ENCODE data around the gene OR13C4.

OR13C4 gene

GRCh38 chr9:104494808-104495207, 32.2 kb downstream of the OR13C4 start:
- H3K4me1 Mint-ChIP-seq (ENCODE audit: low read depth) = no peaks in the 10 kb centered on the region
- no peak overlapping the region for H3K27ac Mint-ChIP-seq
- no peaks in the 10 kb centered on the region for H3K9me3 Mint-ChIP-seq
- H3K36me3 Mint-ChIP-seq (ENCODE audit: low read depth) = no peaks in the 10 kb centered on the region
- no peaks in the 10 kb centered on the region for H3K27me3 Mint-ChIP-seq
- no peak overlapping the region for H3K4me3 Mint-ChIP-seq

- Mint-ChIP-seq H3K27me3 (no peaks in the 10 kb centered on the region), H3K9me3 (no peaks in the 10 kb centered on the region), H3K36me3 (ENCODE audit: low read depth) (no peaks in the 10 kb centered on the region), H3K4me1 (ENCODE audit: low read depth) (no peaks in the 10 kb centered on the region), H3K4me3 (no peak overlapping the region), H3K27ac (no peak overlapping the region)
Measured at GRCh38 chr9:104485014-104485413, 42.0 kb downstream of the OR13C4 start.

GRCh38 chr9:104482921-104483570, 44.0 kb downstream of the OR13C4 start:
- no peaks in the 10 kb centered on the region for H3K4me1 Mint-ChIP-seq (ENCODE audit: low read depth)
- no peak overlapping the region for H3K27ac Mint-ChIP-seq
- H3K4me3 Mint-ChIP-seq = no peak overlapping the region
- H3K36me3 Mint-ChIP-seq (ENCODE audit: low read depth) = no peaks in the 10 kb centered on the region
- no peaks in the 10 kb centered on the region for H3K9me3 Mint-ChIP-seq
- H3K27me3 Mint-ChIP-seq = no peaks in the 10 kb centered on the region

Measured in stimulated activated naive CD8-positive, alpha-beta T cell treated with anti-CD3 and anti-CD28 coated beads, Interleukin-15, Interleukin-2, amounts not matched to agents 100 ng/mL and 50 ng/mL, for 24 hours (primary cell).